HG03108 (cell line): Measurements from ENCODE around the gene BSPRY.

Experiments
- ATAC-seq: cut with Tn5 transposase; IDR thresholded peaks from one replicate; pipeline ENCODE4 v1.9.1; 2021; ENCODE audit warnings: moderate library complexity; ENCODE audit not compliant: unreplicated experiment

BSPRY gene

GRCh38 chr9:113349445-113350094 is at the start of gene BSPRY:
Gene BSPRY (plus strand): TSS chr9:113349541. CDS start chr9:113349580, 39 bp downstream.
- ATAC-seq = peak; percentile 35

DNA sequence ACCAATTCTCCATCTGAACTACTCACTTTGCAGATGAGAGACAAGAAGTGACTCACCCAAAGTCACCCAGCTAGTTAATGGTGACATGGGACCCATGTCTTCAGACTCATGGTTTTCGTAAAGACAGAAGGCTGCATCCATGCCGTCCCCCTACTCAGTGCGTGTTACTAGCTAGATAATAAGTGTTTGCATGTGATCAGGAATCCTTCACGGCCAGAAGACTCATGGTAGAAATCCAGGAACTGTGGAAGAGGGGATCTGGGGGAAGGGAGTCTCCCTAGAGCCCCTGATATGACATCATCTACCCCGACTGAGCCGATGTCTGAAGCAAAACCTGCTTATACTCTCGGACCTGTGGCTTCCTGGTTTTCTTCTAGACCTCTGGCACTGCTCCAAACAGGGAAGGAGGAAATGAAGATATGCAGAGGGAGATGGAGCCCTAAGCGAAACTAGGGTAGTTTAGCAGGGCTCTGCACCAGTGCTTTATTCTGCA is 49.5 kb upstream of the BSPRY start:
- no peak for ATAC-seq

GRCh38 chr9:113301548-113301947 is 47.8 kb upstream of the BSPRY start:
- ATAC-seq = no peak

- no peak for ATAC-seq
These were observed 46.4 kb upstream of the BSPRY start, which contains the start of gene RNF183 for GRCh38 chr9:113302792-113303418. Gene RNF183 (minus strand): TSS chr9:113303376. CDS start chr9:113298184, 5,192 bp downstream.

- no peak for ATAC-seq
These were observed 42.8 kb upstream of the BSPRY start for GRCh38 chr9:113306566-113306965.

- ATAC-seq = no peak
These were observed 41.9 kb upstream of the BSPRY start for GRCh38 chr9:113307396-113307975.

- no peak for ATAC-seq
These were observed 40.0 kb upstream of the BSPRY start for GRCh38 chr9:113309204-113309813.

- no peak for ATAC-seq
These were observed 38.8 kb upstream of the BSPRY start for GRCh38 chr9:113310538-113310937.

GRCh38 chr9:113311961-113312360 is 37.4 kb upstream of the BSPRY start:
- no peak for ATAC-seq

GRCh38 chr9:113313261-113313660 is 36.1 kb upstream of the BSPRY start:
- no peak for ATAC-seq

DNA sequence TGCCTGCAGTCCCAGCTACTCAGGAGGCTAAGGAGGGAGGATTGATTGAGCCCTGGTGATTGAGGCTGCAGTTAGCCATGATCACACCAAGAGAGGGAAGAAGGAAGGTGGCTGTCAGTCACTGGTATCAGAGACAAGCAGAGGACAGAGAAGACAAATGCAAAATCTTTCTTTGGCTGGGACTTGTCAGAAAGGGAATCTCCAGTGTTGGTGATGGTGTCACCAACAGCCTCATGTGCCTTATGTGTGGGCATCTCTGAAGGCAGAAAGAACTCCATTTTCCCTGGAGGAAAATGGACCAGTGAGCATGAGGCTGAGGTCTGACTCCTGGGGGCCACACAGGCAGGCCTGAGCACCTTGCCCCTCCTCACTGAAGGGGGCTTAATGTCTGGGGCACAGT is 34.1 kb upstream of the BSPRY start:
- no peak for ATAC-seq

DNA sequence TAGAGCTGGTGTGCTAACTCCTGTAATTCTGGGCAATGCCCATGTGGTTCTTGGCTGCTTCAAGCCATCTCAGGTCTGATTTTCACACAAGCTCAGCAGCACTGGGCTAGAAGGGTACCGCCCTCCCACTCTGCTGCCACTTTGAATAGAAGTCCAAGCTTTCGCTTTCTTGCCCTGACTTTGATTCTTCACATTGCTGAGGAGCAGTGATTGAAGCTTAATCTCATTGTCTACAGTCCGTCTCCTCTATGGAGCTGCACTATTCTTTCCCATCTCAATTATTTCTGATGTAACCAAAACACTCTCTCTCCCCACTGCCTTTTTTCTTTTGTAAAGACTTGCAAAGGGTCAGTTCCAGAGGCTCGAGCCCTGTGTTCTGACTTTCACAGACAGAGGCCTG is 33.3 kb upstream of the BSPRY start:
- ATAC-seq = no peak

GRCh38 chr9:113317777-113318176 is 31.6 kb upstream of the BSPRY start:
- no peak for ATAC-seq

- no peak for ATAC-seq
These were observed 30.3 kb upstream of the BSPRY start for GRCh38 chr9:113319054-113319453.

DNA sequence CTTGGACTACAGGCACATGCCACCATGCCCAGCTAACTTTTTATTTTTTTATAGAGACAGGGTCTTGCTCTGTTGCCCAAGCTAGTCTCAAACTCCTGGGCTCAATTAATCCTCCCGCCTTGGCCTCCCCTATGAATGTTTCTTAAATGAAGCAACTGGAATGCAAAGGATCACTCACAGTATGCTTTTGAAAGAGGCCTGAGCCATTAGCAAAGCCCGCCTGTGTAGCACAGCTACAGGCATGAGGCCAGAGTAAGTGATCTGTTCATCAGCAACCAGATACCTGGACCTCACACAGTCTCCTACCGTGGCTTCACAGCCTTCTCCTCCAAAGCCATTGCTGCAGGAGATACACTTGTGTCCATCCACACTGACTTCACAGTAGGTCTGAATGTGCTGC is 29.3 kb upstream of the BSPRY start:
- no peak for ATAC-seq

- no peak for ATAC-seq
These were observed 26.7 kb upstream of the BSPRY start for GRCh38 chr9:113322671-113323070.

DNA sequence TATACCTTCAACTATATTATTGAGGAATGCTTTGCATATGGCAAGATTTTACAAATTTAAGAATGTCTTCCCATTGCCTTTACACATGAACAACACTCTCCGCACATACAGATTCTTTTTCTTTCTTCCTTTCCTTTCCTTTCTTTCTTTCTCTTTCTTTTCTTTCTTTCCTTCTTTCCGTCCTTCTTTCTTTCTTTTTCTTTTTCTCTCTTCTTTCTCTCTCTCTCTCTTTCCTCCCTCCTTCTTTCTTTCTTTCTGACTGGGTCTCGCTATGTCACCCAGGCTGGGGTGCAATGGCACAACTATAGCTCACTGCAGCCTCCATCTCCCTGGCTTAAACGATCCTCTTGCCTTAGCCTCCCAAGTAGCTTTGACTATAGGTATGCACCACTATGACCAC is 23.1 kb upstream of the BSPRY start:
- ATAC-seq = no peak

GRCh38 chr9:113328045-113328782 is 21.1 kb upstream of the BSPRY start:
- no peak for ATAC-seq

DNA sequence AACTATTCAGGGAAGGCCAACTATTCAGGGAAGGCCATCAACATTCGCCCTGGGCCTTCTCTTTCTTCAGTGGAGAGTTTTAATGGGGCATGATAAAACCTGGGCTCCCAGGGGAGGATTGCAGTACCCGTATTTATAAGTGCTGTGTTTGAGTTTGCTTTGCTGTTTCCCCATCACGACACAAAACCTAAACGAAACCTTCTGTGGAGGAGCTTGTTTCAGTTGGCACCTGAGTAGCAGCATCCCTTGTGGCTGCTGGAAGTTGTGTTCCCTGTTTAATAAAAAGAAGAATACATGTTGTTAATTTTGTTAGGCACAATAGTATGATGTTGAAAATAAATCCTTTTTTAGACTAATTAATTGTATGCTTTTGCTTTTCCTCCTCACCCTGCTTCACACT is 17.6 kb upstream of the BSPRY start:
- ATAC-seq = no peak

- ATAC-seq = no peak
These were observed 11.6 kb upstream of the BSPRY start for GRCh38 chr9:113337714-113338113.
